OCI-LY3 (cell line): ENCODE measurements around the gene HCK.

Experiments
- EZH2phosphoT487 ChIP-seq: fragments of 200-600 bp; shearing (Covaris generic); IDR thresholded peaks from 2 replicates; pipeline ENCODE4 v1.6.1; 2018; ENCODE audit warnings: antibody characterized with exemption, mixed run types, low read depth
- TF ChIP-seq, protein P1 (sequence below): fragments of 200-600, 300-600 bp; sonication (generic); IDR thresholded peaks from 2 replicates; pipeline ENCODE4 v1.5.1; 2014; ENCODE audit warnings: antibody characterized with exemption, low read length, low read depth

DNA sequence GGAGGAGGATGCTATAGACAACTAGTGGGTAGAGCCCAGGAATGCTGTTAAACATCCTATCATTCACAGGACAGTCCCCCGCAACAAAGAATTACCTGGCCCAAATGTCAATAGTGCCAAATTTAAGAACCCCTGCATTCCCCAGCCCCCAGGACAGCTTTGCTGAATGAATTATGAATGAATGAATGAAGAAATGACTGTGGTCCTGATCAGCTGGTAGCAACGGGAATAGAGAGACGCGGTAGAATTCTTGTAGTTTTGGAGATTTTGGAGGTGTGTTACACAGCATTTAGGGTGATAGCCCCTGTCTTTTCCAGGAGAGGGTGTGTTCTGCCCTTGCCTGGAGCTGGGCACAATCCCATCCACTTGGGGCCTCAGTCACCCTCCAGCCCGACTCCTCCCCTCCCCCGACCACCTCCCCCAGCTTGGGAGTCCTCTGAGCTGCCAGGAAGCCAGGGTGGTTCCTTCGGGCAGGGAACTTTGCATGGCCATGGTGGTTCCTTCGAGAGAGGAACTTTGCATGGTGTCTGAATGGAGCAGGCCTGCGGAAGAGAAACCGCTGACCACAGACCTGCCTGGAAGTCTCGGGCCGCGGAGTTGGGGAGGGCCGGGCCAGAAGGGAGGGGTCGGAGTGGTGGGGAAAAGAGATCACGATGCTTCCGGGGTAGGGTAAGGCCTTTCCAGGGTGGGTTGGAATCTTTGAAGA, 1.0 kb upstream of the HCK start:
- TF ChIP-seq, protein P1, sequence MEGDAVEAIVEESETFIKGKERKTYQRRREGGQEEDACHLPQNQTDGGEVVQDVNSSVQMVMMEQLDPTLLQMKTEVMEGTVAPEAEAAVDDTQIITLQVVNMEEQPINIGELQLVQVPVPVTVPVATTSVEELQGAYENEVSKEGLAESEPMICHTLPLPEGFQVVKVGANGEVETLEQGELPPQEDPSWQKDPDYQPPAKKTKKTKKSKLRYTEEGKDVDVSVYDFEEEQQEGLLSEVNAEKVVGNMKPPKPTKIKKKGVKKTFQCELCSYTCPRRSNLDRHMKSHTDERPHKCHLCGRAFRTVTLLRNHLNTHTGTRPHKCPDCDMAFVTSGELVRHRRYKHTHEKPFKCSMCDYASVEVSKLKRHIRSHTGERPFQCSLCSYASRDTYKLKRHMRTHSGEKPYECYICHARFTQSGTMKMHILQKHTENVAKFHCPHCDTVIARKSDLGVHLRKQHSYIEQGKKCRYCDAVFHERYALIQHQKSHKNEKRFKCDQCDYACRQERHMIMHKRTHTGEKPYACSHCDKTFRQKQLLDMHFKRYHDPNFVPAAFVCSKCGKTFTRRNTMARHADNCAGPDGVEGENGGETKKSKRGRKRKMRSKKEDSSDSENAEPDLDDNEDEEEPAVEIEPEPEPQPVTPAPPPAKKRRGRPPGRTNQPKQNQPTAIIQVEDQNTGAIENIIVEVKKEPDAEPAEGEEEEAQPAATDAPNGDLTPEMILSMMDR: no peak; the same call in none of the 2 replicates
- no peak for TF ChIP-seq EZH2phosphoT487
